Immature natural killer cell (primary cell): ENCODE results near the gene GYG1. TPM values are rescaled to one million over a fixed set of nuclear protein-coding genes. Genes with fewer than 3 reads are reported as not detected.

Experiments
- DNase-seq, 3 donors: peaks; one replicate each; pipeline ENCODE4 v3.0.0; 2022; ENCODE audit warnings: mixed read lengths in 1 of 3
- H3K27ac Mint-ChIP-seq, 6 donors: one replicate each; pipeline ENCODE4 v1.8.0; 2020; ENCODE audit warnings: mixed read lengths in 6 of 6, mild to moderate bottlenecking in 5 of 6, inconsistent platforms in 4 of 6, moderate library complexity in 3 of 6
- H3K27me3 Mint-ChIP-seq, 3 donors: one replicate each; pipeline ENCODE4 v1.8.0; 2020 to 2021; ENCODE audit warnings: low read depth in 3 of 3, mild to moderate bottlenecking in 3 of 3, mixed read lengths in 3 of 3, moderate library complexity in 3 of 3, inconsistent platforms in 1 of 3
- H3K36me3 Mint-ChIP-seq, 3 donors: one replicate each; pipeline ENCODE4 v1.8.0; 2020; ENCODE audit warnings: mixed read lengths in 3 of 3, inconsistent platforms in 2 of 3, mild to moderate bottlenecking in 2 of 3
- H3K4me1 Mint-ChIP-seq, 2 donors: one replicate each; pipeline ENCODE4 v1.8.0; 2020; ENCODE audit warnings: inconsistent platforms in 2 of 2, mild to moderate bottlenecking in 2 of 2, mixed read lengths in 2 of 2, moderate library complexity in 1 of 2
- H3K4me3 Mint-ChIP-seq, 5 donors: one replicate each; pipeline ENCODE4 v1.8.0; 2020; ENCODE audit warnings: mild to moderate bottlenecking in 5 of 5, mixed read lengths in 5 of 5, inconsistent platforms in 3 of 5, moderate library complexity in 3 of 5
- H3K9me3 Mint-ChIP-seq, 6 donors: one replicate each; pipeline ENCODE4 v1.8.0; 2020; ENCODE audit warnings: mild to moderate bottlenecking in 6 of 6, mixed read lengths in 6 of 6, inconsistent platforms in 4 of 6, moderate library complexity in 3 of 6
- polyA plus RNA-seq, 3 donors: library from polyadenylated mRNA; unstranded; fragments of 300-500 nt; fragmentation: Illumina TruSeq; gene quantifications; one replicate each; pipeline ENCODE4 v1.2.3, GENCODE V29; 2021

Gene GYG1
- polyA plus RNA-seq, result 100 to 1,000 TPM in 1 of 3 donors, 10 to 100 TPM in 2; 73.5 to 102 (median 91.8) TPM

- peak; percentile 79 to 89 (median 87) for DNase-seq
- Mint-ChIP-seq H3K4me1 (peaks cover 31 to 43% of the 10 kb centered on the region in 2 donors), H3K27me3 (peaks cover 0 to 7% (median 2%) of the 10 kb centered on the region in 3 donors), H3K36me3 (peaks cover 9 to 13% (median 12%) of the 10 kb centered on the region in 3 donors), H3K27ac (peak within 1 kb of the TSS; percentile 85 to 95 (median 94)), H3K4me3 (peak within 1 kb of the TSS; percentile 84 to 91 (median 89)), H3K9me3 (no peaks in the 10 kb centered on the region)
Measured at GRCh38 chr3:148991219-148992026, at the start of gene GYG1. GYG1 (plus strand) TSS chr3:148991540; CDS start chr3:148991641, 101 bp downstream.

- no peaks in the 10 kb centered on the region for H3K36me3 Mint-ChIP-seq
- peak; percentile 30 to 51 (median 42) for DNase-seq
- no peak overlapping the region for H3K27ac Mint-ChIP-seq
- H3K4me1 Mint-ChIP-seq, result no peaks in the 10 kb centered on the region
- H3K27me3 Mint-ChIP-seq, result peaks cover 3 to 5% (median 4%) of the 10 kb centered on the region in 3 donors
- no peaks in the 10 kb centered on the region for H3K9me3 Mint-ChIP-seq
- H3K4me3 Mint-ChIP-seq, result no peak overlapping the region
Measured at GRCh38 chr3:148943506-148944205, 47.7 kb upstream of the GYG1 start.

GRCh38 chr3:148945116-148945515 lies 46.2 kb upstream of the GYG1 start:
- H3K4me3 Mint-ChIP-seq, result no peak overlapping the region
- H3K27me3 Mint-ChIP-seq, result peaks cover 3 to 5% (median 4%) of the 10 kb centered on the region in 3 donors
- no peak for DNase-seq
- H3K4me1 Mint-ChIP-seq, result no peaks in the 10 kb centered on the region
- H3K27ac Mint-ChIP-seq, result no peak overlapping the region
- no peaks in the 10 kb centered on the region for H3K9me3 Mint-ChIP-seq
- no peaks in the 10 kb centered on the region for H3K36me3 Mint-ChIP-seq

- H3K4me3 Mint-ChIP-seq, result no peak overlapping the region
- peaks cover 0 to 3% (median 2%) of the 10 kb centered on the region in 3 donors for H3K27me3 Mint-ChIP-seq
- H3K9me3 Mint-ChIP-seq, result no peaks in the 10 kb centered on the region
Measured at GRCh38 chr3:148948913-148949657, 42.3 kb upstream of the GYG1 start.

GRCh38 chr3:148950806-148951205 lies 40.5 kb upstream of the GYG1 start:
- Mint-ChIP-seq H3K27ac (no peak overlapping the region), H3K9me3 (no peaks in the 10 kb centered on the region), H3K27me3 (peaks cover 2 to 4% (median 3%) of the 10 kb centered on the region in 3 donors), H3K36me3 (no peaks in the 10 kb centered on the region), H3K4me3 (no peak overlapping the region), H3K4me1 (no peaks in the 10 kb centered on the region)
- DNase-seq, result no peak

More at GRCh38 chr3:148948913-148949657, 42.3 kb upstream of the GYG1 start:
- H3K36me3 Mint-ChIP-seq, result no peaks in the 10 kb centered on the region
- H3K27ac Mint-ChIP-seq, result no peak overlapping the region
- H3K4me1 Mint-ChIP-seq, result no peaks in the 10 kb centered on the region
- no peak for DNase-seq

GRCh38 chr3:148951599-148952361 lies 39.6 kb upstream of the GYG1 start:
- no peak for DNase-seq
- Mint-ChIP-seq H3K27me3 (peaks cover 3 to 4% (median 3%) of the 10 kb centered on the region in 3 donors), H3K4me3 (no peak overlapping the region), H3K4me1 (no peaks in the 10 kb centered on the region), H3K36me3 (no peaks in the 10 kb centered on the region), H3K27ac (no peak overlapping the region), H3K9me3 (no peaks in the 10 kb centered on the region)

- no peak overlapping the region for H3K27ac Mint-ChIP-seq
Measured at GRCh38 chr3:148953094-148953493, 38.2 kb upstream of the GYG1 start.

GRCh38 chr3:148954981-148955380 lies 36.4 kb upstream of the GYG1 start:
- Mint-ChIP-seq H3K4me3 (no peak overlapping the region), H3K27ac (no peak overlapping the region), H3K27me3 (peaks cover 0 to 7% (median 3%) of the 10 kb centered on the region in 3 donors), H3K9me3 (no peaks in the 10 kb centered on the region), H3K4me1 (peaks cover 0 to 6% of the 10 kb centered on the region in 2 donors), H3K36me3 (no peaks in the 10 kb centered on the region)
- no peak for DNase-seq

More at GRCh38 chr3:148953094-148953493, 38.2 kb upstream of the GYG1 start:
- DNase-seq, result no peak
- Mint-ChIP-seq H3K4me3 (no peak overlapping the region), H3K36me3 (no peaks in the 10 kb centered on the region), H3K9me3 (no peaks in the 10 kb centered on the region), H3K27me3 (peaks cover 0 to 4% (median 3%) of the 10 kb centered on the region in 3 donors), H3K4me1 (peaks cover 0 to 6% of the 10 kb centered on the region in 2 donors)

- peaks cover 0 to 6% of the 10 kb centered on the region in 2 donors for H3K4me1 Mint-ChIP-seq
- peak; percentile 30 to 55 (median 55) for DNase-seq
- no peaks in the 10 kb centered on the region for H3K9me3 Mint-ChIP-seq
- H3K27me3 Mint-ChIP-seq, result peaks cover 0 to 7% (median 3%) of the 10 kb centered on the region in 3 donors
- H3K4me3 Mint-ChIP-seq, result no peak overlapping the region
- no peak overlapping the region for H3K27ac Mint-ChIP-seq
- H3K36me3 Mint-ChIP-seq, result no peaks in the 10 kb centered on the region
Measured at GRCh38 chr3:148955544-148956346, 35.6 kb upstream of the GYG1 start.

GRCh38 chr3:148957586-148957985 lies 33.8 kb upstream of the GYG1 start:
- Mint-ChIP-seq H3K27me3 (peaks cover 0 to 7% (median 4%) of the 10 kb centered on the region in 3 donors), H3K36me3 (no peaks in the 10 kb centered on the region), H3K9me3 (no peaks in the 10 kb centered on the region), H3K4me1 (peaks cover 0 to 6% of the 10 kb centered on the region in 2 donors), H3K4me3 (no peak overlapping the region), H3K27ac (no peak overlapping the region)
- DNase-seq, result peak in 1 of 3 donors; percentile 6

GRCh38 chr3:148958696-148959095 lies 32.6 kb upstream of the GYG1 start:
- Mint-ChIP-seq H3K4me1 (peaks cover 0 to 6% of the 10 kb centered on the region in 2 donors), H3K27ac (no peak overlapping the region), H3K27me3 (peaks cover 0 to 5% (median 4%) of the 10 kb centered on the region in 3 donors), H3K9me3 (no peaks in the 10 kb centered on the region), H3K36me3 (no peaks in the 10 kb centered on the region), H3K4me3 (no peak overlapping the region)
- DNase-seq, result no peak

- Mint-ChIP-seq H3K36me3 (no peaks in the 10 kb centered on the region), H3K4me3 (no peak overlapping the region), H3K9me3 (no peaks in the 10 kb centered on the region), H3K4me1 (peaks cover 0 to 2% of the 10 kb centered on the region in 2 donors), H3K27me3 (peaks cover 0 to 4% (median 1%) of the 10 kb centered on the region in 3 donors), H3K27ac (no peak overlapping the region)
- DNase-seq, result no peak
Measured at GRCh38 chr3:148962513-148962912, 28.8 kb upstream of the GYG1 start.
